Measurements from ENCODE around the gene ATP6V1A.
"Not testable (repeated sequence)": the region's sequence is repeated elsewhere in the genome, so short reads cannot be mapped to it uniquely, and the experiment has no call there.

The ATP6V1A gene

GRCh38 chr3:113834983-113835382, 88.1 kb downstream of the ATP6V1A start:
- H3K4me3 ChIP-seq (ENCODE audit: low read length), result no peak overlapping the region
- TF ChIP-seq CTCF (conservative IDR thresholded peaks at IDR 0.05; ENCODE audit: low read depth, low read length), result no peak
- DNase-seq (ENCODE audit: low read depth), result peak; percentile 48

- peak; percentile 88 for TF ChIP-seq CTCF (conservative IDR thresholded peaks at IDR 0.05; ENCODE audit: low read depth, low read length)
- H3K4me3 ChIP-seq (ENCODE audit: low read length), result peak within 1 kb of the TSS; percentile 73
- peak; percentile 71 for DNase-seq (ENCODE audit: low read depth)
Measured at GRCh38 chr3:113838631-113839209, 91.9 kb downstream of the ATP6V1A start, which contains the start of gene GRAMD1C. TSS of gene GRAMD1C (plus strand) at chr3:113838788. CDS start at chr3:113838910, 122 bp downstream.

GRCh38 chr3:113839551-113839950, 92.7 kb downstream of the ATP6V1A start:
- peak; percentile 60 for DNase-seq (ENCODE audit: low read depth)

GRCh38 chr3:113844622-113845222, 97.9 kb downstream of the ATP6V1A start:
- no peak for DNase-seq (ENCODE audit: low read depth)
- TF ChIP-seq CTCF (conservative IDR thresholded peaks at IDR 0.05; ENCODE audit: low read depth, low read length), result peak; percentile 59
- H3K4me3 ChIP-seq (ENCODE audit: low read length), result no peak overlapping the region

More at GRCh38 chr3:113839551-113839950, 92.7 kb downstream of the ATP6V1A start:
- H3K4me3 ChIP-seq (ENCODE audit: low read length), result peak overlapping the region; percentile 73
- no peak for TF ChIP-seq CTCF (conservative IDR thresholded peaks at IDR 0.05; ENCODE audit: low read depth, low read length)

GRCh38 chr3:113847247-113847646, 100.4 kb downstream of the ATP6V1A start:
- no peak for TF ChIP-seq CTCF (conservative IDR thresholded peaks at IDR 0.05; ENCODE audit: low read depth, low read length)

GRCh38 chr3:113847664-113848461, 101.0 kb downstream of the ATP6V1A start:
- TF ChIP-seq CTCF (conservative IDR thresholded peaks at IDR 0.05; ENCODE audit: low read depth, low read length), result no peak
- DNase-seq (ENCODE audit: low read depth), result no peak
- H3K4me3 ChIP-seq (ENCODE audit: low read length), result no peak overlapping the region

More at GRCh38 chr3:113847247-113847646, 100.4 kb downstream of the ATP6V1A start:
- DNase-seq (ENCODE audit: low read depth), result no peak
- no peak overlapping the region for H3K4me3 ChIP-seq (ENCODE audit: low read length)

GRCh38 chr3:113849071-113849470, 102.2 kb downstream of the ATP6V1A start:
- not testable (repeated sequence) for H3K4me3 ChIP-seq (ENCODE audit: low read length); DNase-seq (ENCODE audit: low read depth)

- not testable (repeated sequence) for DNase-seq (ENCODE audit: low read depth); H3K4me3 ChIP-seq (ENCODE audit: low read length)
Measured at GRCh38 chr3:113849841-113850240, 103.0 kb downstream of the ATP6V1A start.

GRCh38 chr3:113850391-113850790, 103.6 kb downstream of the ATP6V1A start:
- not testable (repeated sequence) for DNase-seq (ENCODE audit: low read depth); H3K4me3 ChIP-seq (ENCODE audit: low read length)

All from retinal pigment epithelial cell (primary cell).